ENCODE results near the gene IP6K2.

IP6K2 gene

DNA sequence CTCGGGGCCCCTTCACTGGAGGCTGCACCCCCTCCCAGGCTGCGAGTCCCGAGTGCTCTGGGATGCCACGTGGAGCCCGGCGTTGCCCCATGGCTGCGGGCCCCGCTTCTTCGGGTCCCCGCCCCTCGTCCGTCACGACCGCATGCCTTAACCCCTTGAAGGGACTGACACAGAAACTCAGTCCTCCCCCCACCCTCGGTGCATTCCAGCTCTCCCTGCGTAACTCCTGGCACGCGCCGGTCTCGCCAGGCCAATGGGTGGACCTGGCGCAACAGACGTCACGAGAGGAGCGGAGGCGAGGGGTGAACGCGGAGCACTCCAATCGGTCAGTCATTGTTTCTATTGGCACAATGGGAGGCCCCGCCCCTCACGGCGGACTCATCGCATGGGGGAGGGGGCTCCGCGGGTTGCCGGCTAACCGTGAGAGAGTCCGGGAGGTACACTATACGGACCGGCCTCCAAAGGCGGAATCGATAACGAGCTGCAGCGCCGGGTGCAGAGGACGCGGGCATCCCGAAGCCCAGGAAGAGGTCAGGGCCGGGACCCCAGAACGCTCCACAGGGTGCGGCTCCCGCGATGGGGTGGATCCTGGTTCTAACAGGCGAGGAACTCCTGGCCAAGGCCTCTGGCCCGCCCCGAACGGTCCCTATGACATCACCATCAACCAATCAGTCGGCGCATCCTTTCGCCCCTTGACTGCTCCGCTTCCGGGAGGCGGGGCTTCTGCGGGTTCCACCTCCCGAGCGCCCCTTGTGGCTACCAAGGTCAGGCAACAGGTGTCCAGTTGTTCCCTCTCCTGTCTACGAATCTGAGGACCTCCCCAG is 53.3 kb downstream of the IP6K2 start:
- DNase-seq (ENCODE audit: low read depth in 2 of 2) = peak; percentile 56 to 72

DNA sequence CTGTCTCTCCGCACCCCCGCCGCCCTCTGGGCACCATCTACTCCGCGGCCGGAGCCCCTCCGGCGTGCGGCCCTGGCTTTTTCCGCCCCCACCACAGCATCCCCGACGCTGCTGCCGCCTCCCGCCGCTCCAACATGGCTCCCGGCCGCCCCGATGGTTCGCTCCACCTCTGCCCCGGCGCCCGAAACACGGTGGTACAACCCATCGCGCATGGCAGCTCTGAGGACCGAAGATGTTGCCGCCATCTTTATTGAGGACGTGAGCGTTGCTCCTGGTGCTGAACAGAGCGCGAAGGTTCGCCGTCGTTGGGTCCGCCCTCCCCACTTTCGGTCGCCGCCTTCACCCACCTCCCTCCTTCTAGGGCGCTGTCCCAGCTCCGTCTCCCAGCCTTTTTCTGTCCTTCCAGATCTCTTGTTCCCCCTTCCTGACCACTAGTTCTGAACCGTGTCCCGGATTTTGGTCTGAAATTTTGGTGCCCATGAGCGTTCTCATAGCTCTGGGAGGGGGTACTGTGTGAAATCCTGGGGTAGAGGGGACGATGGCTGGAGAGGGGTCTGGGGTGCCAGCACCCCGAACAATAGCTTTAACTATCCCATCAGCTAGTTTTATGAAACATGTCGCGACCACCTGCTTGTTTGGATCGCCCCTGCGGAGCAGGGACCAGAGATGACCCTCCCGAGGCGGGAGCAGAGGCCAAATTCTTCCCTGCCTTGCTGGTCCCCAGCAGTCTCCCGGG is 54.1 kb downstream of the IP6K2 start, which contains the start of gene CELSR3:
CELSR3 (minus strand) TSS at position 134 of the 736 bp plus-strand sequence. CDS start 252 bp downstream, outside the sequence.
- DNase-seq (ENCODE audit: low read depth in 2 of 2) = peak in 1 of 2 donors; percentile 41

DNA sequence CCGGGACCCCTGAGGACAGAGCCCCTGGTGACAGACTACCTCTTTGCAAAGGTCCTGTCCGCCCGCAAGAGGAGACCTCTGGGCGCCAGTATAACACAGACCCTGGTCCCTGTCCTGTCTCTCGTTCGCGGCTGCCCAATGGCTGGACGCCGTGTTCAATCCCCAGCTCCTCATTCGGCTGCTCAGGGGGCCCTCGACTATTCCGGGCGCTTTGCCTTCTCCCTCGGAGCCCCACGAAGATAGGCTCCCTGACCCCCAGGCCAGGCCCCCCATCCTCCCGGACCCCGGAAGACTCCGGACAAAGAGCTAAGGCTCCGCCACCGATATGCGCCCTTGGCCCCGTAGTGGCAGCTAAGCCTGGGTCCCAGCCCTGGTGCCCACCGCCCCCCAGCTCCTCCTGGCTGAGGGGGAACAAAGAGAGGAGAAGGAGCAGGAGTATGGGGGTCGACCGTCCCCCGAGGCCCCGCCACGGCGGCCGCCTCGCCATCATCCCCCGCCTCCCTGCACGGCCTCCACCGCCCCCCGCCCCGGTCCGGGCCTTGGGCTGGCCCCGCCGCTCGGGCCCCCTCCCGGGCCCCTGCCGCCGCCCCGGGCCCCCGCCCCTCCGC is 54.8 kb downstream of the IP6K2 start:
- no peak for DNase-seq (ENCODE audit: low read depth in 2 of 2)

DNA sequence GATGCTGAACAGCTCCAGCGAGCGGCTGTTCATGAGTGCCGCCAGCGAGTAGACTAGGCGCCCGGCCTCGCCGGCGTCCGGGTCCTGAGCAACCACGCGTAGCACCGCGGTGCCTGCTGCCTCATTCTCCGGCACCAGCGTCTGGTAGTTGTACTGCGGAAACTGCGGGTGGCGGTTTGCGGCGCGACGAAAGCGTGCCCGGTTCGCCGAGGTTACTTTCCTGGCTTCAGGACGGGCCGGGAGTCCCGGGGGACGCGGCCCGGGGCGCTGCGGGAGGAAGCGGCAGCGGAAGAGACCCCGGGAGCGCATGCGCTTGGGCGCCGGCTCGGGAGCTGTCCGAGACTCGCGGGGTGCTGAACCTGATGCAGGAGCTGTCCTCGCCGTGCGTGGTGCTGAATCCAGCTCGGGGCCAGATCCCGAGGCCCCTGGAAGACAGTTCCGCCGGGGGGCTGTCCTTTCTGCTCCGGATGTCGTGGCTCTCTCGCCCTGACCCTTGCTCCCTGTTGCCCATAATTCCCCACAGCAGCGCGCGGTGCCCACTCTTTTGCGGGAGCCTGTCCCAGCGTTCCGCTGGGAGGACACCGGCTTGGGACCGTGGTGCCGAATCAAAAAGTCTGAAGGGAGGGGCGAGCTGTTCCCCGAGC is 55.4 kb downstream of the IP6K2 start:
- DNase-seq (ENCODE audit: low read depth in 2 of 2) = peak in 1 of 2 donors; percentile 42

DNA sequence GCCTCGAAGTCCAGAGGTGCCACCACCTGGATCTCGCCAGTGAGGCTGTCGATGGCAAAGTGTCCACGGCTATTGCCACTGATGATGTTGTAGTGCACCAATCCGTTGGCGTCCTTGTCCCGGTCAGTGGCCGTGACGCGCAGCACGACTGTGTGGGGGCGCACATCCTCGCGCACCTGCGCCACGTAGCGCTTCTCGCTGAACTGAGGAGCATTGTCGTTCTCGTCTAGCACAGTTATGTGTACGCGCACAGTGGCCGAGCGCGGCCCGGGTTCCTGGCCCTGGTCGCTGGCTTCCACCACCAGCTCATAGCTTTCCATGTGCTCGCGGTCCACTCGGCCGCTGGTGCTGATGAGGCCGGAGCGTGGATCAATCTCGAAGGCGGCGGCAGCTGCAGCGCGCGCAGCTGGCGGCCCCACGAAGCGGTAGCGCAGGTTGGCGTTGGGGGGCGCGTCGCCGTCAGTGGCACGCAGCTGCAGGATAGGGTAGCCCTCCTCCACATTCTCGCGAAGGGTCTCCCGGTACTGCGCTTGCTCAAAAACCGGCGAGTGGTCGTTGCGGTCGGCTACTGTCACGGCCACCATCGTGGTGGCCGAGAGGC is 56.1 kb downstream of the IP6K2 start:
- no peak for DNase-seq (ENCODE audit: low read depth in 2 of 2)

DNA sequence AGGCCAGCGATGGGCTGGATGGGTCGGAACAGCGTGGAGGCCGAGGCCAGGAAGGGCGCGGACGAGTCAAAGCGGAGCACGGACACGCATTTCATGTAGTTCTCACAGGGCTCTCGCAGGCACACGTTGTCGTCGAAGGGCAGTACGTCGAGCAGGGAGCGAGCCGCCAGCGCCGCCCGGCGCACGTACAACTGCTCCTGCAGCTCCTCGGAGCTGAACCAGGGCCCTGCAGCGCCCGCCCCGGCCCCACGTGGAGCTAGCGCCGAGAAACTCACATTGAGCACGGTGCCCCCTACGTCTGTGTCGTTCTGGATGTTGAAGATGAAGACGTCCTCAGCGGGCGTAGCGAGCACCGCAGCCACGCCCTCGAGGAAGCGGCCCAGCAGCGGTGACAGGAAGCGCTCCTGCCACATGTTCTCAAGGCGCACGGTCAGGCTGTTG is 60.2 kb downstream of the IP6K2 start:
- peak in 1 of 2 donors; percentile 4 for DNase-seq (ENCODE audit: low read depth in 2 of 2)

DNA sequence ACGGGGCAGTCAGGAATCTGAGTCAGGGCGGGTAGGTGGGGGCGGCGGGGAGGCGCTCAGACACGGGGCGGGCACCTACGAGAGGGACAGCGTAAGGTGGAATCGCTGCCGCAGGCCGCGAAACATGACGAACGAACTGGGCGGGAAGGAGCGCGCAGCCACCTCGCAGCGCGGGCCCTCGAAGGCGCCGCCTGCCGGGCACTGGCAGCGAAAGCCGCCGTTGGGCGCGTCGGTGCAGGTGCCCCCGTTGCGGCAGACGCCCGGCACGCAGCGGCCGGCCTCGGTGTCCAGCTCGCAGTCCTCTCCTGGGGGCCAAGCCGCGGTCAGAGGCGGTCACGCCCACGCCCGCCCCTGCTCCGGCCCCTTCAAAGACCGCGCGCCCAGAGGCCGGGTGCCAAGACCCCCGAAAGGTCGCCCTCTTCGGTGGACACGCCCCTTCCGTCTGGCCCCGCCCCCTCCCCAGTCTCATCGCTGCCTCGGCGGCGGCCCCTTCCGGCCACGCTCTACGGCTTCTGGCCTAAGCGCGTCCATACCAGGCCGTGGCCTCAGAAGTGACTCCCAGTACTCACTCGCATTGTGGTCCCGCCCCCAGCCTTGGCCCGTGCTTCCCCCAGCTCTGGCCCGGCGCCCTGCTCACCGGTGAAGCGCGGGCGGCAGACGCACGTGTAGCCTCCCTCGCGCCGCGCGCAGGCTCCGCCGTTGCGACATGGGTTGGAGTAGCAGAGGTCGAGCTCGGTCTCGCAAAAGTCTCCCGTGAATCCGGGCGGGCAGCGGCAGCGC is 60.8 kb downstream of the IP6K2 start:
- peak; percentile 78 to 80 for DNase-seq (ENCODE audit: low read depth in 2 of 2)

DNA sequence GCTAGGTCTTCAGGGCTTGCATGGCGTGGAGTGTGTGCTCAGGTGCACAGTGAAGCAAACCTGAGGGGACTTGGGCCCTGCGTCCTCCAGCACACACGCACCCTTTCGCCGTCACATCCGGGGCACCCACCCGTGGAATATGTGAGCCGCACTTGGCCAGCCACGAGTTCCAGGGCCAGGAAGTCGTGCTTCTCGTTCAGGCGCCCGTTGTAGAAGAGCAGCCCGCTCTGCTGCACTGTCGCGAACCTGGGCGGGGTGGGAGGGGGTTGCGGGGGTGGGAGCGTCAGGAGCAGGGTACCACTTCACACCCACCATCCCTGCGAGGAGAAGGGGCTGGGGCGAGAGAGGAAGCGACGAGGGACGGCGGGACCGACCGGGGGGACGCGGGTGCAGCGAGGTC is 61.4 kb downstream of the IP6K2 start:
- DNase-seq (ENCODE audit: low read depth in 2 of 2) = peak; percentile 46 to 56

DNA sequence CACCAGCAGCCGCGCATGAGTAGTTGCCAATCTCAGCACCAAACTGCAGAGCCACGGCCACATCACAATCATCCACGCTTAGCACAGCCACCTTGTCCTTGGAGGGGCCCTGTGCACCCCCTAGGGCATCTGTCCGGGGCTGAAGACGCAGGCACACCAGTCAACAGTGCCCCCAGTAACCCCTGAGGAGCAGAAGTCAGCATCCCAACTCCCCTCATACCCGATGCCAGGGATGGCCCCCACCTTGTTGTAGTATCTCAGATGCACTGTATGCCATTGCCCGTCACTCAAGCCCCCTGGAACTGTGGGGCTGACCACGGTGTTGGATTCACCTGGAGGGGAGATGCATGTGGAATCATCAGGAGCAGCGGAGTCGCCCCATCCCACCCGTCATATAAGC is 62.0 kb downstream of the IP6K2 start:
- DNase-seq (ENCODE audit: low read depth in 2 of 2) = no peak

DNA sequence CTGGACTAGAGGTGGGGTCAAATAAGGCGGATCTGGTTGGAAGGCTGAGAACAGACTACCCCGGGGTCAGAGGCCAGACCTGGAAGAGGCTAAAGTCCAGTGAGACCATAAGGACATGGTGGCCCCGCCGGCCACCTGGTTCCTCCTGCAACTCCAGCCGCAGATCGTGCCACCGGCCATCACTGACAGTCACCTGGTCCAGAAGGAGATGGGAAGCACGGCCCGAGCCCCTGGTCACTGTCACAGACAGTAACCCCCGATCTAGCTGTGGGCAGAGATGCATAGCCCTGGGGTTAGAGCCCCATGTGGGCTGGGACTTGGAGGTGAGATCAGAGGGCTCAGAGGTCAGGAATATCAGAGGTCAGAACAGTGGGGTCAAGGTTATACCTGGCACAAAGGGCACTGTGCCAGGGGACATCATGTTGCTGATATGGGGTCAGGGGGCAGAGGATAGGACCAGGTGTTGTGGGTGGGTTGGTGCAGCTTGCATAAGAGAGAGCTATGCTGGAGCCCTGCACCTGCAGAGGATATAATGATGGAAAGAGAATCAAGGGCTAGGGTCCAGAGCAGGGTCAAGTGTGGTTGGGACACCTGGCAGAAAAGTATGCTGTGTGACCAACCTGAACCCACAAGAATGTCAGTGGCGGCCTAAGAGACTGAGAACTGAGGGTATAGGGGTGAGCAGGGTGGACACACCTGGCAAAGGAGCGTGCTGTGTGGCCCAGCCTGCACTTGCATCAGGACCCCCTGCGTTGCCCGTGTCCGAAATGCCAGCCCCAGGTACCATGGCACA is 63.9 kb downstream of the IP6K2 start:
- no peak for DNase-seq (ENCODE audit: low read depth in 2 of 2)

DNA sequence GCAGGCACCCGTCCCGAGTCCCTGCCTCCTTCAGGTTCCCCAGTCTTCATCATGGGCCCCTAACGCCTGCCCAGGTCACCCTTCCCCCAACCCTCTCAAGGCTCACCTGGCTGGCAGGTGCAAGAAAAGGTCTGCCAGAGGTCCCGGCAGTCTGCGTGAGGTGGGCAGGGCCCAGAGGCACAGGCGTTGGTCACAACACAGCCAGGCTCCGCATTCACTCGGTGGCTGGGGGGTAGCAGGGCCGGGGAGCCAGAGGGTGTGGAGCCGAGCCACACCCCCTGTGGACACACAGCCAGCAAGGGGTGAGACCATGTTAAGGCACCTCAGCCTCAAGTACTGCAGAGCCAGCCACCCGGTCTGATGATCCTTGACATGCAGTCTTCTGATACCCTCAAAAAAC is 65.2 kb downstream of the IP6K2 start:
- no peak for DNase-seq (ENCODE audit: low read depth in 2 of 2)

DNA sequence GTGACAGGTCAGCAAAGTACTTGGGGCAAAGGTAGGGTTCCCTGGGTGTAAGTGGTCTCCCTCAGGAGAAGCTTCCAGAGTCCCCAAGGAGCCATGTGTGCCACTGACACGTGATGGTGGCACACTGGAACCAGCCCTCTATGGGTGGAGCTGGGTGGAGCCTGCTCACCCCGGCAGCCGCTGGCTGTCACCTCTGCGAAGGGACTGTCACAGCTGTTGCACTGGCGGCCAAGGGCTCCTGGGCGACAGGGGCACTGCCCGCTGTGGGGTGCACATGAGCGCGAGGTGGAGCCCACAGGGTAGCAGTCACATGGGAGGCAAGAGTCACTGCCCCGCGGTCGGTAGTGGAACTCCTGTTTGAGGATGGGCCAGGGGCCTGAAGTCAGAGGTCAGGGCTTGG is 66.3 kb downstream of the IP6K2 start:
- DNase-seq (ENCODE audit: low read depth in 2 of 2) = no peak

DNA sequence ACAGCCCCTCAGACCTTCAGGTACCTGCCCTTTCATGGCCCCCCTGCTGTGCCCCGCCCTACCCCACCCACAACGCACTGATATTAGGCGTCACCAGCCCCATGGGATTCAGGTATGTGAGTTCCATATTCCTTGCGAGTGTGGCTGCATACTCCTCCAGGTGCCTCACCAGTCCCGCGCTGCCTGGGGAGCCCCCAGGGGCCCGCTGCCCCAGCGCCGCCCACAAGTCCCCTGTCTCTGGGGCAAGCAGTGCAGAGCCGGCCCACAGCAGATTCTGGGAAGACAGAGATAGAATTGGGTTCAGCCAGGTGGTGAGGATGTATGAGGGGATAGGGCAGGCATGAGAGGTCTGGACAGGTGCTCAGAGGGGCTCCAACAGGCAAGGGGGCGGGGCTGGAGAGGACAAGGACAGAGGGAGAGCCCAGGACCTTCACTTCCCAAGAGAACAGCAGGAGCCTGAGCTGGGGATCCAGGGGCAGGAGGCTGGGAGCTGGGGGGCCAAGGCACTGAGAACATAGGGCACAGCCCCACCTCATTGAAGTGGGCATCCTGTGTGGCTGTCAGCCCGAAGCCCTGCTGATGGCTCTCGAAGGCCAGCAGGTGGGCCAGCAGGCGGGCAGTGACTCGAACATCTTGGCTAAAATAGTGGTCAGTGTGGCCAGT is 68.7 kb downstream of the IP6K2 start:
- no peak for DNase-seq (ENCODE audit: low read depth in 2 of 2)

DNA sequence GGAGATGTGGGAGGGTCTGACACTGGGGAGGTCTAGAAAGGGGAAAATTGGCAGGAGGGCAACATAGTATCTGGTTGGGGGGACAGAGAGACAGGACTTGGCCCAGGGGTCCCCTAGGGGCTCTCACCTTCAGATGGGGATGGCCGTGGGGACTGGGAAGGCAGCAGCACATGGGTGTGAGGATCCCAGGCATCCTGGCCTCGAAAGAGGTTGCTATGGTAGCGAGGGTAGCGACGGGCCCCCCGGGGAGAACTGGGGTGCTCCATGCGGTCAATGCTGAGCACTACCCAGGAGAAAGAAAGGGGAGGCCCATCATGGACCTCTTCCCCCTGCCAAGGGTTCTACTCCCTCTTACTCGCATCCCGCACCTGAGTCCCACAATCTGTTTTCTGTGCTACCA is 69.3 kb downstream of the IP6K2 start:
- no peak for DNase-seq (ENCODE audit: low read depth in 2 of 2)

DNA sequence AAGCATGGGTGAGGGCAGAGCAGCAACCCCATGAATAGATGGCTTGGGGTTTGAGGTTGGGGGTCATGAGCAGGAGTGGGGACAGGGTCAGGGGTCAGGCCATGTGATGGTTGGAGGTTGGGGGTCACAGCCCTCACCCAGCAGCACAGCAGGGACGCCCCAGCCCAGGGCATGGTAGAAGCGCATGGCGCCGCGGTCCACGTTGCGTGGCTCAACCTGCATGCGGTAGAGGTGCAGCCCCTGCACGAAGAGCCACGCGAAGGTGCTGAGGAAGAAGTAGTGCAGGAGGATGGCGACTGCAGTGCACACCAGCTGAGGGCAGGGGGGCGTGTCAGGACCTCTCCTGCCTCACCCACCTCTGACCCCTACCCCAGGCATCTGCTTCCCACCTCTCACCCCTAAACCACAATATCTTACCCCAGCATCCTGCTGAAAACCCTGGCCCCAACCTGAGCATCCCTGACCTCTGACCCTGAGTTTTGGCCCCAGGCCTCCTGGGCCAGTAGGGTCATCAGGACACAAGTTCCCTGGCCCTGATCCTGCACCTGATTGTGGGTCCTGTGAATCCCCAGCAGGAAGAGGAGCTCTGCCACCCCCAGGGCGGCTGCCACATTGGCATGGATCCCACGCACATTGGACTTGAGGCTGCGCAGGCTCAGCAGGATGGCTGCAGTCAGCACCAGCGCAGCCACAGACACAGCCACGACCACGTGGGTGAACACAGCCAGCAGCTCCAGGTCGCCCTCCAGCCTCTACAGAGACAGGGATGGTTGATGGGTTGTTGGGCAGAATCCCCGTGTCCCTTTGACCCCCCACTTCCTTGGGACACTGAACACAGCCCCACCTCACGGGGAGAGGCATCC is 71.9 kb downstream of the IP6K2 start:
- no peak for DNase-seq (ENCODE audit: low read depth in 2 of 2)

DNA sequence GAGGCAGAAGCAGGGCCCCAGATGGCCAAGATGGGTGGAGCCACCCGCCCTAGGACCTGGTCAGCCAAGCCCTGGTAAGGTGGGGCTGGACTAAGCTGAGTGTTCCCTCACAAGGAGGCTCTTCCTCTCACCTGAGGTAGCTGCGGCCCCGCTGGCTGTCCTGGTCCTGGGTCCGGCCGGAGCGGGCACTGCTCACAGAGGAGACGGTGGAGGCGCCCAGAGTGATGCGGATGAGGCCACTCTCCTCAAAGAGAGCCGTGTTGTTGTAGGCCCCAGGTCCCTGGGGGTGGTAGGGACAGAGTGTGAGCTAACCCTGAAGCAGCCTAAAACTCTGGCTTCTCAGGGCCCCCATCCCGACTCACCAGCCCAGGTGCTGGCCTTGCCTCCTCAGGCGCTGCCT is 74.4 kb downstream of the IP6K2 start:
- DNase-seq (ENCODE audit: low read depth in 2 of 2) = no peak

DNA sequence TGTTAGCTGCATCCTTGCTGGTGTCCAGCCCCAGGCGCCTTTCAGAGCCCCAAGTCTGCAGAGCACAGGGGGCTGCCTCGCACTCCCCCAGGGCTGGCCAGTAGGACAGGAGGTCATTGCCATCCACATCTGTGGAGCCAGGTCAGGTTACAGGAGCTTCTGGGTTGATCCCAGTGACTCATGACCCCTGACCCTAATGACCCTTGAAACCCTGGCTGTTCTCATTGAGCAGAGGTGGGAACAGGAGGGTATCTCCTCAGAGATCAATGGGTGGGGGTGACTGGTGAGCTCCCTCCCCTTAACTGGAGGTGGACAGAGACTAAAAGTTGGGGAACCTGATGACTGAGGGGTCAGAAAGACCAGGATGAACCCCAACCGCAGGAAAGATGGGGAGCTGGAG is 75.6 kb downstream of the IP6K2 start:
- DNase-seq (ENCODE audit: low read depth in 2 of 2) = no peak

DNA sequence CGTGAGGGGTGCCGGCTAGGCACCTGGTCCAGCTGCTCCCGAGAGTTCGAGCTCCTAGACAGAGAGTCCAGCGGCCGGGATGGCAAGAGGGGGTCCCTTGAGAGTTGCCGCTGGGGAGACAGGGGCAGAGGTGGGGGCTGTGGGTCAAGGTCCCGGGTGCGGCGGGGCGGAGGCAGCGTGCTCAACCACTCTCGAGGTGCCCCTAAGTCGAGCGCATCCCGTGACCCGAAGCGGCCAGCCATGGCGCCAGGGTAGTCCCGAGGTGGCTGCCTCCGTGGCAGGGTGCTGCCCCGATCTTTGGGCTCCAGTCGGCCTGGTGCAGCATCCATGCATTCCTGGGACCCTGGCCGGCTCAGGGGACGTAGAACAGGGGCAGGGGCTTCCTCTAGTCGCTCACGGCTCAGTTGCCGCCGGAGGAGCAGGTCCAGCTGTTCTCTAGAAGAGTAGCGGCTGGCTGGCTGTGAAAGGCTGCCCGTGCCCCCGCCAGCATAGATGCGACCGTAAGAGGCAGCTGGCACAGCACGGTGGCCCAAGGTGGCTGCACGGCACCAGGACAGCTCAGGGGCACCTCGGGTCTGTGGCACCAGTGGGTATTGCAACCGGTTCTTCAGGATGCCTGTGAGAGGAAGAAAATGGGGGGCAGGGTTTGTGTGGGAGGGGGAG is 76.9 kb downstream of the IP6K2 start:
- no peak for DNase-seq (ENCODE audit: low read depth in 2 of 2)

Data from stimulated activated CD8-positive, alpha-beta memory T cell treated with anti-CD3 and anti-CD28 coated beads, Interleukin-15, amount 100 ng/mL, for 4 hours (primary cell).